Gastrocnemius medialis (tissue), 4 donors: ENCODE results near the gene ZFC3H1.
"Not testable (repeated sequence)": the region's sequence is repeated elsewhere in the genome, so short reads cannot be mapped to it uniquely, and the experiment has no call there.

Experiments
- POLR2A ChIP-seq, 2 donors: fragments of 450-650 bp; IDR thresholded peaks; one replicate each; pipeline ENCODE4 v1.6.1; 2017; ENCODE audit warnings: antibody characterized with exemption in 2 of 2, mild to moderate bottlenecking in 2 of 2, moderate library complexity in 2 of 2
- TF ChIP-seq, protein P1 (sequence below), 5 experiments: fragments of 450-650 bp in 3 of 5; fragments of 200-600 bp in 2 of 5; sonication (generic) in 2 of 5; IDR thresholded peaks in 4 of 5; conservative IDR thresholded peaks in 1 of 5; 1 replicate in 4 of 5; 2 replicates in 1 of 5; pipeline ENCODE4 v1.5.1; 2016 to 2019; ENCODE audit warnings: antibody characterized with exemption in 5 of 5, mild to moderate bottlenecking in 3 of 5, moderate library complexity in 3 of 5

- TF ChIP-seq, protein P1, sequence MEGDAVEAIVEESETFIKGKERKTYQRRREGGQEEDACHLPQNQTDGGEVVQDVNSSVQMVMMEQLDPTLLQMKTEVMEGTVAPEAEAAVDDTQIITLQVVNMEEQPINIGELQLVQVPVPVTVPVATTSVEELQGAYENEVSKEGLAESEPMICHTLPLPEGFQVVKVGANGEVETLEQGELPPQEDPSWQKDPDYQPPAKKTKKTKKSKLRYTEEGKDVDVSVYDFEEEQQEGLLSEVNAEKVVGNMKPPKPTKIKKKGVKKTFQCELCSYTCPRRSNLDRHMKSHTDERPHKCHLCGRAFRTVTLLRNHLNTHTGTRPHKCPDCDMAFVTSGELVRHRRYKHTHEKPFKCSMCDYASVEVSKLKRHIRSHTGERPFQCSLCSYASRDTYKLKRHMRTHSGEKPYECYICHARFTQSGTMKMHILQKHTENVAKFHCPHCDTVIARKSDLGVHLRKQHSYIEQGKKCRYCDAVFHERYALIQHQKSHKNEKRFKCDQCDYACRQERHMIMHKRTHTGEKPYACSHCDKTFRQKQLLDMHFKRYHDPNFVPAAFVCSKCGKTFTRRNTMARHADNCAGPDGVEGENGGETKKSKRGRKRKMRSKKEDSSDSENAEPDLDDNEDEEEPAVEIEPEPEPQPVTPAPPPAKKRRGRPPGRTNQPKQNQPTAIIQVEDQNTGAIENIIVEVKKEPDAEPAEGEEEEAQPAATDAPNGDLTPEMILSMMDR (IDR thresholded peaks at IDR 0.05 in 4 of 5, conservative IDR thresholded peaks at IDR 0.05 in 1 of 5) = not testable (repeated sequence)
- not testable (repeated sequence) for TF ChIP-seq POLR2A (IDR thresholded peaks at IDR 0.05)
Measured at GRCh38 chr12:71687172-71687571, 23.5 kb upstream of the ZFC3H1 start.
